ENCODE results near the gene GUCY1A2.

DNA sequence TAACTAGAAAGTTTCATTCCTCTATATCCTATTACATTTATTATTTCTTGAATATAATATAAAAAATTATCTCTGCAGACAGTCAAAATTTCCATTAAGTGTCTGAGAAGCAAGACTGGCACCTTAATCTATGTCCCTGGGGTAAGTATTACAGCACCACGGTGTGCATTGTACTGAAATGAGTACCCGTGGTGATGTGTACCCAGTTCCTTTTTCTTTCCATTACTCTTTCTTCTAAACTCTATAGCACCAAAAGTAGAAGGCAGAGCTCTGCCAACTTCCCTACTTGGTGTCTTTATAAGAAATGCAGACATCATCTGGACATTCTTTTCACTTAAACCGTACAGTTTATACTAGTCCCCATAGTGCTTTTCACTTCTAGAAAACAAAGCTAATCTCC is 161.7 kb downstream of the GUCY1A2 start:
- TF ChIP-seq ZBTB7A (IDR thresholded peaks at IDR 0.05; ENCODE audit: low read depth) = no peak
- TF ChIP-seq RAD21 (IDR thresholded peaks at IDR 0.05; ENCODE audit: low read depth) = no peak
- no peak for TF ChIP-seq CEBPB (IDR thresholded peaks at IDR 0.05)
- no peak for TF ChIP-seq EP300 (IDR thresholded peaks at IDR 0.05; ENCODE audit: borderline replicate concordance)
- TF ChIP-seq EGR1 (IDR thresholded peaks at IDR 0.05) = no peak
- TF ChIP-seq YY1 (IDR thresholded peaks at IDR 0.05; ENCODE audit: low read depth) = no peak
- no peak for TF ChIP-seq TEAD4 (IDR thresholded peaks at IDR 0.05)

Measured in Ishikawa (cell line).